HepG2 (cell line): ENCODE measurements around the gene DNMT1. TPM values are rescaled to one million over a fixed set of nuclear protein-coding genes. Genes with fewer than 3 reads are reported as not detected.

ENCODE experiments used
- AHR ChIP-seq: IDR thresholded peaks from 2 replicates; pipeline ENCODE4 v1.6.1; 2018; ENCODE audit warnings: missing genetic modification reagents, missing compliant biosample characterization
- BCL6 ChIP-seq: IDR thresholded peaks from 2 replicates; pipeline ENCODE4 v1.6.1; 2016; ENCODE audit warnings: missing genetic modification reagents, missing compliant biosample characterization
- CBX5 ChIP-seq: sonication (generic); formaldehyde crosslinking; IDR thresholded peaks from 2 replicates; pipeline ENCODE4 v1.4.0; 2020; ENCODE audit warnings: missing genetic modification reagents, borderline replicate concordance
- ELF3 ChIP-seq: IDR thresholded peaks from 2 replicates; pipeline ENCODE4 v1.6.1; 2016; ENCODE audit warnings: missing genetic modification reagents, missing compliant biosample characterization
- HNF4G ChIP-seq, 2 experiments: sonication (generic) in 1 of 2; formaldehyde crosslinking in 1 of 2; IDR thresholded peaks; 2 replicates each; pipeline versions ENCODE4 v1.4.0 to v1.6.1; 2011 to 2020; ENCODE audit warnings: borderline replicate concordance in 2 of 2, low read depth in 2 of 2, mild to moderate bottlenecking in 2 of 2, low read length in 1 of 2, missing genetic modification reagents in 1 of 2, moderate library complexity in 1 of 2
- IRX3 ChIP-seq: sonication (generic); formaldehyde crosslinking; IDR thresholded peaks from 2 replicates; pipeline ENCODE4 v1.8.1; 2023; ENCODE audit warnings: mild to moderate bottlenecking, low read depth, missing genetic modification reagents, borderline replicate concordance
- NFKB2 ChIP-seq: sonication (generic); formaldehyde crosslinking; IDR thresholded peaks from 2 replicates; pipeline ENCODE4 v1.4.0; 2020; ENCODE audit warnings: missing genetic modification reagents, borderline replicate concordance
- NRL ChIP-seq: sonication (generic); formaldehyde crosslinking; IDR thresholded peaks from 2 replicates; pipeline ENCODE4 v1.5.0; 2020; ENCODE audit warnings: missing genetic modification reagents, mild to moderate bottlenecking, moderate library complexity, borderline replicate concordance
- RXRA ChIP-seq: sonication (generic); formaldehyde crosslinking; IDR thresholded peaks from 2 replicates; pipeline ENCODE4 v1.5.1; 2020; ENCODE audit warnings: missing genetic modification reagents
- SP2 ChIP-seq: sonication (generic); formaldehyde crosslinking; IDR thresholded peaks from 2 replicates; pipeline ENCODE4 v1.5.1; 2020; ENCODE audit warnings: mild to moderate bottlenecking, missing genetic modification reagents
- TAF1 ChIP-seq: sonication (generic); formaldehyde crosslinking; IDR thresholded peaks from 2 replicates; pipeline ENCODE4 v1.4.0; 2020; ENCODE audit warnings: missing genetic modification reagents
- TOPORS ChIP-seq: sonication (generic); formaldehyde crosslinking; IDR thresholded peaks from 2 replicates; pipeline ENCODE4 v1.8.0; 2023; ENCODE audit warnings: mild to moderate bottlenecking, missing genetic modification reagents
- ZNF263 ChIP-seq: sonication (generic); formaldehyde crosslinking; IDR thresholded peaks from 2 replicates; pipeline ENCODE4 v1.4.0; 2020; ENCODE audit warnings: missing genetic modification reagents
- ZNF264 ChIP-seq: sonication (generic); formaldehyde crosslinking; IDR thresholded peaks from 2 replicates; pipeline ENCODE4 v1.4.0; 2020; ENCODE audit warnings: missing genetic modification reagents
- ZNF501 ChIP-seq: sonication (generic); formaldehyde crosslinking; IDR thresholded peaks from 2 replicates; pipeline ENCODE4 v1.5.1; 2020; ENCODE audit warnings: mild to moderate bottlenecking, moderate library complexity, missing genetic modification reagents
- ZSCAN21 ChIP-seq: sonication (generic); formaldehyde crosslinking; IDR thresholded peaks from 2 replicates; pipeline ENCODE4 v1.8.0; 2022; ENCODE audit warnings: mild to moderate bottlenecking, missing genetic modification reagents, moderate library complexity, borderline replicate concordance
- polyA plus RNA-seq, 8 experiments: library from polyadenylated mRNA; depleted of rRNA in 3 of 8; stranded (reverse) in 7 of 8; unstranded in 1 of 8; fragments of >200 nt; fragmentation: Illumina TruSeq in 4 of 8; extraction: Trizol in 4 of 8; gene quantifications; 2 replicates each; pipeline versions ENCODE4 v1.2.1 to v1.2.3, GENCODE V29; 2011 to 2016; ENCODE audit warnings: low read depth in 4 of 8, missing spikeins in 1 of 8, mixed read lengths in 1 of 8; ENCODE audit not compliant: insufficient read depth in 1 of 8
- total RNA-seq, 5 experiments: library from RNA; depleted of rRNA; stranded (reverse); fragments of >200 nt; fragmentation: Illumina TruSeq; extraction: Trizol; gene quantifications; 2 replicates each; pipeline ENCODE4 v1.2.3, GENCODE V29; 2016; ENCODE audit warnings: low read depth in 1 of 5
- TF ChIP-seq, protein P1 (sequence below): sonication (generic); formaldehyde crosslinking; IDR thresholded peaks from 2 replicates; pipeline ENCODE4 v1.4.0; 2020; ENCODE audit warnings: missing genetic modification reagents, borderline replicate concordance
- TF ChIP-seq, protein P2 (sequence below): IDR thresholded peaks from 2 replicates; pipeline ENCODE4 v1.4.0; 2020; ENCODE audit warnings: mild to moderate bottlenecking, missing genetic modification reagents
- TF ChIP-seq, protein P3 (sequence below): sonication (generic); formaldehyde crosslinking; IDR thresholded peaks from 2 replicates; pipeline ENCODE4 v1.4.0; 2020; ENCODE audit warnings: mild to moderate bottlenecking, missing genetic modification reagents
- TF ChIP-seq, protein P4 (sequence below): sonication (generic); formaldehyde crosslinking; IDR thresholded peaks from 2 replicates; pipeline ENCODE4 v1.8.1; 2022; ENCODE audit warnings: low read depth, mild to moderate bottlenecking, missing genetic modification reagents

Gene DNMT1
- total and polyA plus RNA-seq, 2 of the 13 experiments (the other 11 are each of a cell fraction or from before 2014, with no cell fraction given), result 31.2 to 91.1 TPM

DNA sequence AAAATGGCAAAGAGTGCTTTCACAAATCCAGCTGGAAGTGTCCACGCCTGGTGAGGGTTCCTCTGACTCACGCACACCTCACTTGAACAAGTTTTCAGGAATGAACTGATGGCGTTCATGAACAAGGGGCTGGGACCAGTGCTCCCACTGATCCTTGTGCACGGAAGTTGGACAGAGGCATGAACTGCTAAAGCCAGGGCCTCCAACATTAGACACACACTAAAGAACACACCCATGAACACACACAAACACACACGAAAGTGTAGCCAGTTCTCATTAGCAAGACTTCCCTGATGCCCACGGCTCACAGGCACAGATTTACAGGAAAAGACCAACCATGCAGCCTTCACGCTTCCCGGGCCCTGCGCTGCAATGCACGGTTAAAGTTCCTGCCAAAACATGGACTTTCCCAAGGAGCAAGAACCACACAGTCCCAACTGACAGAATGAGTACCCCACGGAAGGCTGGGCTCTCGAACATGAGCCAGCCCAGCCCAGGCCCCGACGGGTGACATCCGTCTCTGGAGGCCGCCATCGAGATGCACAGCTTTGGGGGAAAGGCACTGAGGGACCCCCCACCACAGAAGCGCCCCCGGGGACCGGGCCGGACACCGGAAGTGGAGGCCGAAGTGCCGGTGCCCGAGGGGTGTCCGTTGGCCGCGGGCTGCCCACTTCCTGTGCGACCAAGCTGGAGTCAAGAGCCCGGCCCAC is 808 bp downstream of the DNMT1 start (continued):
- TF ChIP-seq HNF4G (IDR thresholded peaks at IDR 0.05; ENCODE audit: borderline replicate concordance, low read depth, low read length), result no peak
- no peak for TF ChIP-seq HNF4G (CRISPR knock-in tag; IDR thresholded peaks at IDR 0.05; ENCODE audit: borderline replicate concordance, low read depth)
- 0 out of 2 replicates have a peak, but pooled peaks have one; percentile 71 for TF ChIP-seq ZNF264 (CRISPR knock-in tag)
- TF ChIP-seq ZNF263 (CRISPR knock-in tag), result peak; percentile 37; the same call in 1 of the 2 replicates
- no peak for TF ChIP-seq ZNF501 (CRISPR knock-in tag)
- TF ChIP-seq, protein P1, sequence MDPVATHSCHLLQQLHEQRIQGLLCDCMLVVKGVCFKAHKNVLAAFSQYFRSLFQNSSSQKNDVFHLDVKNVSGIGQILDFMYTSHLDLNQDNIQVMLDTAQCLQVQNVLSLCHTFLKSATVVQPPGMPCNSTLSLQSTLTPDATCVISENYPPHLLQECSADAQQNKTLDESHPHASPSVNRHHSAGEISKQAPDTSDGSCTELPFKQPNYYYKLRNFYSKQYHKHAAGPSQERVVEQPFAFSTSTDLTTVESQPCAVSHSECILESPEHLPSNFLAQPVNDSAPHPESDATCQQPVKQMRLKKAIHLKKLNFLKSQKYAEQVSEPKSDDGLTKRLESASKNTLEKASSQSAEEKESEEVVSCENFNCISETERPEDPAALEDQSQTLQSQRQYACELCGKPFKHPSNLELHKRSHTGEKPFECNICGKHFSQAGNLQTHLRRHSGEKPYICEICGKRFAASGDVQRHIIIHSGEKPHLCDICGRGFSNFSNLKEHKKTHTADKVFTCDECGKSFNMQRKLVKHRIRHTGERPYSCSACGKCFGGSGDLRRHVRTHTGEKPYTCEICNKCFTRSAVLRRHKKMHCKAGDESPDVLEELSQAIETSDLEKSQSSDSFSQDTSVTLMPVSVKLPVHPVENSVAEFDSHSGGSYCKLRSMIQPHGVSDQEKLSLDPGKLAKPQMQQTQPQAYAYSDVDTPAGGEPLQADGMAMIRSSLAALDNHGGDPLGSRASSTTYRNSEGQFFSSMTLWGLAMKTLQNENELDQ (CRISPR knock-in tag), result no peak
- TF ChIP-seq NRL, result peak; percentile 39; the same call in 1 of the 2 replicates
- TF ChIP-seq AHR, result no peak
- TF ChIP-seq IRX3 (CRISPR knock-in tag), result no peak
- no peak for TF ChIP-seq ELF3 (CRISPR knock-in tag)
- TF ChIP-seq, protein P2, sequence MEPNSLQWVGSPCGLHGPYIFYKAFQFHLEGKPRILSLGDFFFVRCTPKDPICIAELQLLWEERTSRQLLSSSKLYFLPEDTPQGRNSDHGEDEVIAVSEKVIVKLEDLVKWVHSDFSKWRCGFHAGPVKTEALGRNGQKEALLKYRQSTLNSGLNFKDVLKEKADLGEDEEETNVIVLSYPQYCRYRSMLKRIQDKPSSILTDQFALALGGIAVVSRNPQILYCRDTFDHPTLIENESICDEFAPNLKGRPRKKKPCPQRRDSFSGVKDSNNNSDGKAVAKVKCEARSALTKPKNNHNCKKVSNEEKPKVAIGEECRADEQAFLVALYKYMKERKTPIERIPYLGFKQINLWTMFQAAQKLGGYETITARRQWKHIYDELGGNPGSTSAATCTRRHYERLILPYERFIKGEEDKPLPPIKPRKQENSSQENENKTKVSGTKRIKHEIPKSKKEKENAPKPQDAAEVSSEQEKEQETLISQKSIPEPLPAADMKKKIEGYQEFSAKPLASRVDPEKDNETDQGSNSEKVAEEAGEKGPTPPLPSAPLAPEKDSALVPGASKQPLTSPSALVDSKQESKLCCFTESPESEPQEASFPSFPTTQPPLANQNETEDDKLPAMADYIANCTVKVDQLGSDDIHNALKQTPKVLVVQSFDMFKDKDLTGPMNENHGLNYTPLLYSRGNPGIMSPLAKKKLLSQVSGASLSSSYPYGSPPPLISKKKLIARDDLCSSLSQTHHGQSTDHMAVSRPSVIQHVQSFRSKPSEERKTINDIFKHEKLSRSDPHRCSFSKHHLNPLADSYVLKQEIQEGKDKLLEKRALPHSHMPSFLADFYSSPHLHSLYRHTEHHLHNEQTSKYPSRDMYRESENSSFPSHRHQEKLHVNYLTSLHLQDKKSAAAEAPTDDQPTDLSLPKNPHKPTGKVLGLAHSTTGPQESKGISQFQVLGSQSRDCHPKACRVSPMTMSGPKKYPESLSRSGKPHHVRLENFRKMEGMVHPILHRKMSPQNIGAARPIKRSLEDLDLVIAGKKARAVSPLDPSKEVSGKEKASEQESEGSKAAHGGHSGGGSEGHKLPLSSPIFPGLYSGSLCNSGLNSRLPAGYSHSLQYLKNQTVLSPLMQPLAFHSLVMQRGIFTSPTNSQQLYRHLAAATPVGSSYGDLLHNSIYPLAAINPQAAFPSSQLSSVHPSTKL (CRISPR knock-in tag), result no peak
- peak; percentile 27; the same call in 1 of the 2 replicates for TF ChIP-seq NFKB2 (CRISPR knock-in tag)
- no peak; the same call in 1 of the 2 replicates for TF ChIP-seq CBX5 (CRISPR knock-in tag)
- TF ChIP-seq SP2, result peak; percentile 65; the same call in 1 of the 2 replicates
- TF ChIP-seq TOPORS (CRISPR knock-in tag), result peak; percentile 6; the same call in 1 of the 2 replicates
- 0 out of 2 replicates have a peak, but pooled peaks have one; percentile 23 for TF ChIP-seq RXRA (CRISPR knock-in tag)
- no peak for TF ChIP-seq ZSCAN21
- no peak for TF ChIP-seq TAF1 (CRISPR knock-in tag)
- TF ChIP-seq BCL6 (CRISPR knock-in tag), result 0 out of 2 replicates have a peak, but pooled peaks have one; percentile 8
- TF ChIP-seq, protein P3, sequence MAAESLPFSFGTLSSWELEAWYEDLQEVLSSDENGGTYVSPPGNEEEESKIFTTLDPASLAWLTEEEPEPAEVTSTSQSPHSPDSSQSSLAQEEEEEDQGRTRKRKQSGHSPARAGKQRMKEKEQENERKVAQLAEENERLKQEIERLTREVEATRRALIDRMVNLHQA (CRISPR knock-in tag), result no peak
- TF ChIP-seq, protein P4, sequence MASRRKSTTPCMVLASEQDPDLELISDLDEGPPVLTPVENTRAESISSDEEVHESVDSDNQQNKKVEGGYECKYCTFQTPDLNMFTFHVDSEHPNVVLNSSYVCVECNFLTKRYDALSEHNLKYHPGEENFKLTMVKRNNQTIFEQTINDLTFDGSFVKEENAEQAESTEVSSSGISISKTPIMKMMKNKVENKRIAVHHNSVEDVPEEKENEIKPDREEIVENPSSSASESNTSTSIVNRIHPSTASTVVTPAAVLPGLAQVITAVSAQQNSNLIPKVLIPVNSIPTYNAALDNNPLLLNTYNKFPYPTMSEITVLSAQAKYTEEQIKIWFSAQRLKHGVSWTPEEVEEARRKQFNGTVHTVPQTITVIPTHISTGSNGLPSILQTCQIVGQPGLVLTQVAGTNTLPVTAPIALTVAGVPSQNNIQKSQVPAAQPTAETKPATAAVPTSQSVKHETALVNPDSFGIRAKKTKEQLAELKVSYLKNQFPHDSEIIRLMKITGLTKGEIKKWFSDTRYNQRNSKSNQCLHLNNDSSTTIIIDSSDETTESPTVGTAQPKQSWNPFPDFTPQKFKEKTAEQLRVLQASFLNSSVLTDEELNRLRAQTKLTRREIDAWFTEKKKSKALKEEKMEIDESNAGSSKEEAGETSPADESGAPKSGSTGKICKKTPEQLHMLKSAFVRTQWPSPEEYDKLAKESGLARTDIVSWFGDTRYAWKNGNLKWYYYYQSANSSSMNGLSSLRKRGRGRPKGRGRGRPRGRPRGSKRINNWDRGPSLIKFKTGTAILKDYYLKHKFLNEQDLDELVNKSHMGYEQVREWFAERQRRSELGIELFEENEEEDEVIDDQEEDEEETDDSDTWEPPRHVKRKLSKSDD (CRISPR knock-in tag), result no peak
